Vagina (tissue), 2 donors: Measurements from ENCODE around the gene SLC23A1.

Source experiments
- CTCF ChIP-seq, 3 experiments: fragments of 450-650 bp in 2 of 3; fragments of 200-600 bp in 1 of 3; sonication (generic) in 1 of 3; IDR thresholded peaks; one replicate each; pipeline ENCODE4 v1.5.1; 2017 to 2019; ENCODE audit warnings: antibody characterized with exemption in 3 of 3, mild to moderate bottlenecking in 2 of 3, moderate library complexity in 2 of 3
- POLR2AphosphoS5 ChIP-seq, 2 donors: sonication (generic); formaldehyde crosslinking; IDR thresholded peaks; one replicate each; pipeline ENCODE4 v1.9.0; 2017; ENCODE audit warnings: antibody characterized with exemption in 2 of 2, mild to moderate bottlenecking in 2 of 2, low read depth in 1 of 2; ENCODE audit not compliant: insufficient read depth in 1 of 2

- TF ChIP-seq CTCF (IDR thresholded peaks at IDR 0.05) (no peak), POLR2AphosphoS5 (IDR thresholded peaks at IDR 0.05; ENCODE audit: insufficient read depth in 1 of 2, low read depth in 1 of 2) (no peak)
These were observed 47.3 kb downstream of the SLC23A1 start for GRCh38 chr5:139335811-139336210.
